ENCODE data around the gene ARPC1B. TPM values are rescaled to one million over a fixed set of nuclear protein-coding genes. Genes with fewer than 3 reads are reported as not detected.
A peak's percentile ranks its signal among the peaks of the same experiment; 100 is the strongest.

ARPC1B gene
- total and polyA plus RNA-seq, 2 of the 4 experiments (the other 2 are of a cell fraction): 351 to 488 TPM

DNA sequence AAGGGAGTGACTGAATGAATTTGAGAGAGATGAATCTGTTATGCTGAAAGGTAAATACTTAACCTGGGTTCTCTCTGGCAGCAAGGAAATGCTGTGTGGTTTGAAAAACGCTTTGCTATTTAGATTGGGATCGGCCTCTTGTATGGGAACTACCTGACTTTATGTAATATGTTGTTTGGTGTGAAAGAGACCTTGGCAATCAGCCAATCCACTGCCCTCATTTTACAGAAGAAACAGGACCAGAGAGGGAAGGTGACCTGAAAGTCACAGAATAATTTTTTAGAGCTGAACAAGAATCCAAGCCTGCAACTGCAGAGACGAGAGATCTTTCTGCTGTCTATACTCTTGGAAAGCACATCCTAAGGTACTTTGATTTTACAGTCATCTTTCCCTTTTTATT lies 35.3 kb downstream of the ARPC1B start:
- peaks cover 28% of the 10 kb centered on the region for H3K36me3 ChIP-seq (ENCODE audit: control insufficient read depth, insufficient read depth, low read length)
- no peak overlapping the region for H2AK9ac ChIP-seq (replicated peaks; ENCODE audit: low read depth, low read length, poor library complexity)
- no peak overlapping the region for H3K4ac ChIP-seq (ENCODE audit: low read depth, low read length)
- TF ChIP-seq, protein P1, sequence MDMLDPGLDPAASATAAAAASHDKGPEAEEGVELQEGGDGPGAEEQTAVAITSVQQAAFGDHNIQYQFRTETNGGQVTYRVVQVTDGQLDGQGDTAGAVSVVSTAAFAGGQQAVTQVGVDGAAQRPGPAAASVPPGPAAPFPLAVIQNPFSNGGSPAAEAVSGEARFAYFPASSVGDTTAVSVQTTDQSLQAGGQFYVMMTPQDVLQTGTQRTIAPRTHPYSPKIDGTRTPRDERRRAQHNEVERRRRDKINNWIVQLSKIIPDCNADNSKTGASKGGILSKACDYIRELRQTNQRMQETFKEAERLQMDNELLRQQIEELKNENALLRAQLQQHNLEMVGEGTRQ (IDR thresholded peaks at IDR 0.05; ENCODE audit: low read depth, low read length): no peak
- TF ChIP-seq BHLHE40 (IDR thresholded peaks at IDR 0.05; ENCODE audit: low read depth, low read length) (no peak), RAD21 (IDR thresholded peaks at IDR 0.05; ENCODE audit: low read length) (no peak), FOS (IDR thresholded peaks at IDR 0.05; ENCODE audit: low read depth, low read length) (no peak), CEBPB (IDR thresholded peaks at IDR 0.05; ENCODE audit: low read depth, low read length) (no peak), RFX5 (IDR thresholded peaks at IDR 0.05; ENCODE audit: low read depth, low read length) (no peak), MAZ (IDR thresholded peaks at IDR 0.05; ENCODE audit: borderline replicate concordance, low read depth, low read length) (no peak)
- H4K5ac ChIP-seq (ENCODE audit: low read depth, low read length): no peak overlapping the region
- ATAC-seq (ENCODE audit: low read depth): no peak
- H3K9me3 ChIP-seq (ENCODE audit: control insufficient read depth, insufficient read depth, low read length): no peaks in the 10 kb centered on the region
- H3K4me3 ChIP-seq (ENCODE audit: insufficient read depth, low read depth, low read length): peak overlapping the region; percentile 57; the same call in 1 of the 2 replicates
- in situ Hi-C loops (cut with MboI; ENCODE audit: low sequenced_read_pairs): no loop called here
- no peak overlapping the region for H4K8ac ChIP-seq (ENCODE audit: low read depth in 2 of 2, low read length in 2 of 2)
- BruUV-seq (replicated peaks): no TSS peak
- no CpG with 5 or more reads among the region's 3 CpGs for WGBS, 2 experiments (ENCODE audit: extremely low coverage in 2 of 2, insufficient read length in 1 of 2)
- H2BK5ac ChIP-seq (ENCODE audit: low read depth, low read length, poor library complexity, severe bottlenecking): no peak overlapping the region
- CTCF ChIA-PET: no interaction called here
- peaks cover 4% of the 10 kb centered on the region; the same call in 1 of the 2 replicates for H3K4me1 ChIP-seq (ENCODE audit: control insufficient read depth, insufficient read depth, low read length)
- H3K14ac ChIP-seq (replicated peaks; ENCODE audit: low read depth, low read length): no peak overlapping the region
- peak overlapping the region; percentile 98; the same call in 1 of the 2 replicates for H3K9ac ChIP-seq (ENCODE audit: low read depth, low read length)
- dilution Hi-C loops (cut with HindIII; ENCODE audit: low sequenced_read_pairs, unreplicated experiment): no loop called here
- H4K20me1 ChIP-seq (ENCODE audit: insufficient read depth, low read length): peaks cover 43% of the 10 kb centered on the region
- no peak overlapping the region for H3K56ac ChIP-seq (ENCODE audit: extremely low read depth, insufficient read depth, low read length)
- H2AFZ ChIP-seq (replicated peaks; ENCODE audit: low read length, poor library complexity): no peak overlapping the region
- peaks cover 6% of the 10 kb centered on the region; the same call in 1 of the 2 replicates for H3K9me1 ChIP-seq (ENCODE audit: insufficient read depth, low read length)
- no peak overlapping the region for H3K18ac ChIP-seq (ENCODE audit: low read depth, low read length)
- H4K91ac ChIP-seq (ENCODE audit: insufficient read depth, low read depth, low read length): no peak overlapping the region
- no peak overlapping the region for H2BK120ac ChIP-seq (ENCODE audit: low read depth, low read length)
- POLR2A ChIA-PET (ENCODE audit: unreplicated experiment): no interaction called here
- 0 out of 2 replicates have a peak overlapping the region, but pooled peaks have one; percentile 20 for H3K23ac ChIP-seq (ENCODE audit: low read depth, low read length)
- no peaks in the 10 kb centered on the region for H3K27me3 ChIP-seq (ENCODE audit: control insufficient read depth, insufficient read depth, low read length)
- peaks cover 21 to 50% of the 10 kb centered on the region in 2 experiments for H3K79me1 ChIP-seq (ENCODE audit: low read depth in 1 of 2, low read length in 2 of 2)
- H2AK5ac ChIP-seq (ENCODE audit: low read depth, low read length): no peak overlapping the region; the same call in 1 of the 2 replicates
- intact Hi-C loops (cut with micrococcal nuclease): no loop called here
- H2BK20ac ChIP-seq (ENCODE audit: low read depth, low read length): no peak overlapping the region
- H3K27ac ChIP-seq (ENCODE audit: insufficient read depth, low read length): no peak overlapping the region
- no peak overlapping the region for H2BK15ac ChIP-seq (ENCODE audit: low read depth, low read length)
- no peak for DNase-seq
- peak overlapping the region; percentile 96 for H3K4me2 ChIP-seq (ENCODE audit: low read depth, low read length)
